ENCODE results near the gene RRP1. TPM values are rescaled to one million over a fixed set of nuclear protein-coding genes. Genes with fewer than 3 reads are reported as not detected.
A peak's percentile ranks its signal among the peaks of the same experiment; 100 is the strongest.

Gene RRP1
- polyA plus RNA-seq, 2 of the 4 experiments (the other 2 are of a cell fraction): 15.4 to 29.5 TPM

DNA sequence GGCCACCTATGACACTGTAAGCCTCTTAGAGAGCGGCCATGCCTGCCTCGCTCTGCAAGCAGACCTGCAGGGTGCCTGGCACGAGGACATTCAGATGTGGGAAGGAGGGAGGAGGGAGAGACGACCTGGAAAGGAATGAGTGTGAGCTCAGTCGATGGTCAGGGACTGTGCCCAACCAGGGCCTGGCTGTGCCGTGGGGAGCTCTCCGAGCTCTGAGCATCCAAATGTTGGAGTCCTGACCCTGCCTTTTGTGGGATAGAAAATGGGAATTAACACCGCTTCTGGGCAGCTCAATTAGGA lies 20.6 kb upstream of the RRP1 start:
- CTCF ChIA-PET: interaction anchor here (1.2 kb wide), 1 partner anchor 20 kb away, joined by 6 read pairs; the partner anchor contains the start of gene RRP1
- ATAC-seq: peak; percentile 3 to 6; a peak in 3 of 6 replicates
- peak overlapping the region; percentile 62; the same call in 2 of the 3 replicates for H3K4me2 ChIP-seq

GRCh38 chr21:43769325-43769958 lies 19.9 kb upstream of the RRP1 start:
- H3K27ac ChIP-seq: peak overlapping the region; percentile 94 to 97
- no peak overlapping the region for H3K4me2 ChIP-seq
- 93% methylated on average over 11 of the region's 11 CpGs for WGBS (ENCODE audit: missing lambda C conversion rate)
- DNase-seq (ENCODE audit: low read depth in 1 of 2, low spot score in 1 of 2): no peak
- ATAC-seq: no peak
- TF ChIP-seq, protein P1, sequence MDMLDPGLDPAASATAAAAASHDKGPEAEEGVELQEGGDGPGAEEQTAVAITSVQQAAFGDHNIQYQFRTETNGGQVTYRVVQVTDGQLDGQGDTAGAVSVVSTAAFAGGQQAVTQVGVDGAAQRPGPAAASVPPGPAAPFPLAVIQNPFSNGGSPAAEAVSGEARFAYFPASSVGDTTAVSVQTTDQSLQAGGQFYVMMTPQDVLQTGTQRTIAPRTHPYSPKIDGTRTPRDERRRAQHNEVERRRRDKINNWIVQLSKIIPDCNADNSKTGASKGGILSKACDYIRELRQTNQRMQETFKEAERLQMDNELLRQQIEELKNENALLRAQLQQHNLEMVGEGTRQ (IDR thresholded peaks at IDR 0.05): no peak
- TF ChIP-seq POLR2AphosphoS2 (conservative IDR thresholded peaks at IDR 0.05; ENCODE audit: low read length) (0 out of 2 replicates have a peak, but pooled peaks have one; percentile 23), BHLHE40 (IDR thresholded peaks at IDR 0.05; ENCODE audit: low read depth, low read length) (no peak), GATA3 (IDR thresholded peaks at IDR 0.05; ENCODE audit: borderline replicate concordance) (0 out of 2 replicates have a peak, but pooled peaks have one; percentile 12), PBX3 (IDR thresholded peaks at IDR 0.05) (peak; percentile 33; the same call in 1 of the 2 replicates), POLR2A (IDR thresholded peaks at IDR 0.05; ENCODE audit: low read length) (no peak)
- H3K4me1 ChIP-seq: peaks cover 44% of the 10 kb centered on the region
- ChIA-PET CTCF (interaction anchor here (0.9 to 1.2 kb wide), 2 partner anchors 20 to 206 kb away, joined by 3 to 6 read pairs; partner anchors contain the start of gene RRP1), POLR2A (no interaction called here)
- H3K9me3 ChIP-seq: no peaks in the 10 kb centered on the region
- H3K4me3 ChIP-seq: no peak overlapping the region
- FAIRE-seq: no peak

More for the DNA sequence above, 20.6 kb upstream of the RRP1 start:
- 84% methylated on average over 8 of the region's 8 CpGs for WGBS (ENCODE audit: missing lambda C conversion rate)
- FAIRE-seq (no peak), DNase-seq (ENCODE audit: low read depth in 1 of 2, low spot score in 1 of 2) (no peak)
- H3K4me1 ChIP-seq: peaks cover 48% of the 10 kb centered on the region
- POLR2A ChIA-PET: no interaction called here
- H3K9me3 ChIP-seq: no peaks in the 10 kb centered on the region
- peak overlapping the region; percentile 94 to 97 for H3K27ac ChIP-seq
- H3K4me3 ChIP-seq: no peak overlapping the region
- TF ChIP-seq CBX8 (IDR thresholded peaks at IDR 0.05) (no peak), FOSB (CRISPR knock-in tag; IDR thresholded peaks at IDR 0.05) (peak; percentile 48; the same call in 1 of the 2 replicates)

- Histone ChIP-seq H3K4me1 (peaks cover 43% of the 10 kb centered on the region), H3K4me3 (no peak overlapping the region), H3K9me3 (no peaks in the 10 kb centered on the region), H3K27ac (peak overlapping the region in 1 of 2 experiments; percentile 97; a peak in 1 of 6 replicates), H3K4me2 (no peak overlapping the region)
- no peak for FAIRE-seq
- 92% methylated on average over 21 of the region's 21 CpGs for WGBS (ENCODE audit: missing lambda C conversion rate)
- ChIA-PET CTCF (interaction anchor here (0.9 kb wide), 1 partner anchor 205 kb away, joined by 3 read pairs; no protein-coding TSS in a partner anchor), POLR2A (no interaction called here)
- TF ChIP-seq POLR2A (IDR thresholded peaks at IDR 0.05; ENCODE audit: low read length) (0 out of 2 replicates have a peak, but pooled peaks have one; percentile 7), HOXB5 (CRISPR knock-in tag; IDR thresholded peaks at IDR 0.05) (no peak)
- no peak for DNase-seq (ENCODE audit: low read depth in 1 of 2, low spot score in 1 of 2)
- ATAC-seq: no peak
These were observed 19.2 kb upstream of the RRP1 start for GRCh38 chr21:43770066-43770655.

DNA sequence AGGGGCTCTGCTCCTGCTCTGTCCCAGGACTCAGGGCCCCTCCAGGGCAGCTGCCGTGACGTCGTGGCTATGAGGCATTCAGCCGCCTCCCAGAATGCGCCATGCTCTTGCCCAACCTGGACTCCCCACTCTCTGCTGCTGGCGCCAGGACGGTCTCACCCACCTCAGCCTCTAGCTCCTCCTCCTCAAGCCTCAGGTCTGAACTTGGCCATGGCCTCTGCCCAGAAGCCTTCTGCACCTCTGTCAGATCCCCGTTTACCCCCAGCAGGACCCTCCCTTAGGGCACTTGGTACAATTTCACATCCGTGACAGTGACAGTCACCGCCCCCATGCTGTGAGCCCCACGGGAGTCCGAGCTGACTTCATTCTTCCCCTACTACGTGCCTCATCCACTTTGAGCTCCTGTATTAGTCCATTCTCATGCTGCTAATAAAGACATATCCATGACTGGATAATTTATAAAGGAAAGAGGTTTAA lies 18.1 kb upstream of the RRP1 start:
- Histone ChIP-seq H3K9me3 (no peaks in the 10 kb centered on the region), H3K4me2 (no peak overlapping the region), H3K4me1 (peaks cover 37% of the 10 kb centered on the region), H3K4me3 (no peak overlapping the region), H3K27ac (peak overlapping the region in 1 of 2 experiments; percentile 36; a peak in 2 of 6 replicates)
- ATAC-seq (no peak), FAIRE-seq (no peak), DNase-seq (ENCODE audit: low read depth in 1 of 2, low spot score in 1 of 2) (no peak)
- ChIA-PET POLR2A (no interaction called here), CTCF (interaction anchor here (1.2 to 1.7 kb wide), 2 partner anchors 43 to 168 kb away, joined by 4 to 5 read pairs; no protein-coding TSS in a partner anchor)
- no peak for TF ChIP-seq RFX5 (IDR thresholded peaks at IDR 0.05)
- TF ChIP-seq, protein P1 (IDR thresholded peaks at IDR 0.05): no peak
- TF ChIP-seq ZFP36 (IDR thresholded peaks at IDR 0.05; ENCODE audit: borderline replicate concordance, partially characterized antibody): no peak
- TF ChIP-seq MAFK (IDR thresholded peaks at IDR 0.05; ENCODE audit: partially characterized antibody): no peak
- no peak for TF ChIP-seq NPAS2 (CRISPR knock-in tag; IDR thresholded peaks at IDR 0.05; ENCODE audit: borderline replicate concordance)
- TF ChIP-seq HOXB5 (CRISPR knock-in tag; IDR thresholded peaks at IDR 0.05): no peak
- no peak for TF ChIP-seq TP53 (CRISPR knock-in tag; IDR thresholded peaks at IDR 0.05)
- no peak for TF ChIP-seq RCOR1 (IDR thresholded peaks at IDR 0.05; ENCODE audit: low read depth, low read length)
- TF ChIP-seq BHLHE40 (IDR thresholded peaks at IDR 0.05; ENCODE audit: low read depth, low read length): no peak
- TF ChIP-seq ATOH8 (CRISPR knock-in tag; IDR thresholded peaks at IDR 0.05; ENCODE audit: low read depth): no peak
- 91% methylated on average over 11 of the region's 13 CpGs for WGBS (ENCODE audit: missing lambda C conversion rate)
